NB4 (cell line): ENCODE results near the gene KCNT2.

Source experiments
- CTCF ChIP-seq: IDR thresholded peaks from one replicate; pipeline ENCODE4 v1.5.1; 2012; ENCODE audit warnings: low read depth, low read length
- MYC ChIP-seq: IDR thresholded peaks from 2 replicates; pipeline ENCODE4 v1.6.1; 2011; ENCODE audit warnings: low read depth, low read length
- POLR2A ChIP-seq: IDR thresholded peaks from 2 replicates; pipeline ENCODE4 v1.6.1; 2011; ENCODE audit warnings: mild to moderate bottlenecking; ENCODE audit not compliant: insufficient read length; ENCODE audit errors: extremely low read depth
- TF ChIP-seq, protein P1 (sequence below): IDR thresholded peaks from 2 replicates; pipeline ENCODE4 v1.6.1; 2011; ENCODE audit warnings: low read depth, low read length

- TF ChIP-seq CTCF (no peak), POLR2A (no peak), MYC (no peak)
- TF ChIP-seq, protein P1, sequence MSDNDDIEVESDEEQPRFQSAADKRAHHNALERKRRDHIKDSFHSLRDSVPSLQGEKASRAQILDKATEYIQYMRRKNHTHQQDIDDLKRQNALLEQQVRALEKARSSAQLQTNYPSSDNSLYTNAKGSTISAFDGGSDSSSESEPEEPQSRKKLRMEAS, result no peak
Observed at GRCh38 chr1:196513821-196514220, 94.4 kb downstream of the KCNT2 start.
